Left ventricle myocardium inferior (tissue), 1 donor: ENCODE results near the gene SYPL2. TPM values are rescaled to one million over a fixed set of nuclear protein-coding genes. Genes with fewer than 3 reads are reported as not detected.

Experiments
- DNase-seq: peaks from one replicate; pipeline ENCODE4 v3.0.0-alpha.2; 2020
- H3K27ac ChIP-seq: fragments of 200-600 bp; replicated peaks from 2 replicates; pipeline ENCODE4 v1.8.0; 2021
- H3K27me3 ChIP-seq: fragments of 200-600 bp; 2 replicates; pipeline ENCODE4 v1.8.0; 2021; ENCODE audit warnings: low read depth
- H3K36me3 ChIP-seq: fragments of 200-600 bp; 2 replicates; pipeline ENCODE4 v1.8.0; 2021
- H3K4me1 ChIP-seq: fragments of 200-600 bp; 2 replicates; pipeline ENCODE4 v1.8.0; 2021
- H3K4me3 ChIP-seq: fragments of 200-600 bp; 2 replicates; pipeline ENCODE4 v1.8.0; 2021; ENCODE audit warnings: mild to moderate bottlenecking, moderate library complexity
- H3K9me3 ChIP-seq: fragments of 200-600 bp; replicated peaks from 2 replicates; pipeline ENCODE4 v1.8.0; 2021
- intact Hi-C: fragments of 100-400 bp; cut with micrococcal nuclease; formaldehyde crosslinking; loops from one replicate; pipeline ENCODE4 v1.11.0; 2022
- total RNA-seq: library from RNA; stranded (reverse); fragmentation: NEBNext Ultra II Directional; extraction: Animal tissue kit (Norgen Biotek cat#: 25700); gene quantifications from one replicate; pipeline ENCODE4 v1.2.1, GENCODE V29; 2021
- TF ChIP-seq, protein P1 (sequence below): fragments of 200-600 bp; IDR thresholded peaks from 2 replicates; pipeline ENCODE4 v1.8.0; 2021; ENCODE audit warnings: antibody characterized with exemption, mild to moderate bottlenecking, borderline replicate concordance
- donor health status: DM: no; HTN: yes; CAD: no; lungs with severe emphysema.

SYPL2 gene
- total RNA-seq, 1 donor from 2014 or later: 25.3 TPM

DNA sequence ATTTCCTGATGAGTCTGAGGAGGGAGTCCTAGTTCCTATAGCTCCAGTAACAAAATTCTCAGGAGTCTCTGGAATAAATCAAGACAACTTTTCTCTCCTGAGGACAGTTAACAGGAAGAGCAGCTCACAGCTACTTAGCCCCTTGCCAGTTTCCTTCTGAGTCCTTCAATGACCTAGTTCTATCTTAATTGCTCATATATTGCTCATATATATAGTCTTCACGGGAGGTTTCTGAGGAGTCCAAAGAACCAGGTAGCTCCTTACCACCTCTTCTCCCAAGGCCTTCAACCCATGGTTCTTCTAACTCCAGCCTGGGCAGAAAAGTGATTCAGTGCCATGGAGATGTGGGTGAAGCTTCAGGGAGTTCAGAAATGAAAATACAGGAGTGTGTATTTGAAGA, 38.6 kb downstream of the SYPL2 start:
- H3K36me3 ChIP-seq: peaks cover 23% of the 10 kb centered on the region
- no peak for DNase-seq
- no peaks in the 10 kb centered on the region for H3K9me3 ChIP-seq
- H3K27me3 ChIP-seq: no peaks in the 10 kb centered on the region
- no peak overlapping the region for H3K4me3 ChIP-seq
- H3K27ac ChIP-seq: no peak overlapping the region
- TF ChIP-seq, protein P1, sequence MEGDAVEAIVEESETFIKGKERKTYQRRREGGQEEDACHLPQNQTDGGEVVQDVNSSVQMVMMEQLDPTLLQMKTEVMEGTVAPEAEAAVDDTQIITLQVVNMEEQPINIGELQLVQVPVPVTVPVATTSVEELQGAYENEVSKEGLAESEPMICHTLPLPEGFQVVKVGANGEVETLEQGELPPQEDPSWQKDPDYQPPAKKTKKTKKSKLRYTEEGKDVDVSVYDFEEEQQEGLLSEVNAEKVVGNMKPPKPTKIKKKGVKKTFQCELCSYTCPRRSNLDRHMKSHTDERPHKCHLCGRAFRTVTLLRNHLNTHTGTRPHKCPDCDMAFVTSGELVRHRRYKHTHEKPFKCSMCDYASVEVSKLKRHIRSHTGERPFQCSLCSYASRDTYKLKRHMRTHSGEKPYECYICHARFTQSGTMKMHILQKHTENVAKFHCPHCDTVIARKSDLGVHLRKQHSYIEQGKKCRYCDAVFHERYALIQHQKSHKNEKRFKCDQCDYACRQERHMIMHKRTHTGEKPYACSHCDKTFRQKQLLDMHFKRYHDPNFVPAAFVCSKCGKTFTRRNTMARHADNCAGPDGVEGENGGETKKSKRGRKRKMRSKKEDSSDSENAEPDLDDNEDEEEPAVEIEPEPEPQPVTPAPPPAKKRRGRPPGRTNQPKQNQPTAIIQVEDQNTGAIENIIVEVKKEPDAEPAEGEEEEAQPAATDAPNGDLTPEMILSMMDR: no peak
- intact Hi-C loops: no loop called here
- H3K4me1 ChIP-seq: peaks cover 28% of the 10 kb centered on the region

DNA sequence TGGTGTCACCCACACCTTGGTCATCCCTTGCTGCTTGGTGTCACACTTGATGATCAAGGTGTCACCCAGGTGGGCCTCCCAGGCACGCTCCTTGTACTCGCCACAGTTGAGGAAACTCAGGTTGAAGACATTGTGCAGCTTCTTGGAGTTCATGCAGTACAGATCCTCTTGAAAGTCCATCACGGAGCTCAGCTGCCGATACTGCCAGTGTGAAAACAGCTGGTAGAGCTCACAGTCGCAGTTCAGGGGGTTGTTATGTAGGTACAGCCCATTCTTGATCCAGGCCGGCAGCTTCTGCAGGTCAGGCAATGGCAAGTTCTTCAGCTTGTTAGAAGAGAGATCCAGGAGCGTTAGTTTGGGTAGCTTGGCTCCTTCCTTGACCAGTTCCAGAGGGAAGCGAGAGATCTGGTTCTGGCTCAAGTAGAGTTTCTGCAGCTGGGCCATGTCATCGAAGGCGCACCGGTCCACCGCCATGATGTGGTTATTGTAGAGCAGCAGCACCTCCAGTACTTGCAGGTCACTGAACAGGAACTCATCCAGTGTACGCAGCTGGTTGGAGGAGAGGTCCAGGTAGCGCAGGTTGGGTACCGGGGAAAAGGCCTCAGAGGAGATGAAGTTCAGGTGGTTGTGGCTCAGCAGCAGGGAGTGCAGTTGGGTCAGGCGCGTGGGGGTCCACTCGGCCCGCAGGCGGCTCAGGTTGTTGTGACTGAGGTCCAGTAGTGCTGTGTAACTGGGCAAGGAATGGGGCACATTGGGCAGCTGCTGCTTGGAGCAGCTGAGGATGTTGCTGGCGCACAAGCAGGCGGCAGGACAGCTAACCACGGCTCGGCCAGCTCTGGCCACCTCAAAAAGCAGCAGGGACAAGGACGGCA, 41.9 kb downstream of the SYPL2 start:
- peaks cover 9% of the 10 kb centered on the region for H3K36me3 ChIP-seq
- H3K4me1 ChIP-seq: peaks cover 34% of the 10 kb centered on the region
- TF ChIP-seq, protein P1: no peak
- peak overlapping the region; percentile 77 for H3K4me3 ChIP-seq
- intact Hi-C loops: no loop called here
- no peak for DNase-seq
- peak overlapping the region; percentile 75 for H3K27ac ChIP-seq
- H3K9me3 ChIP-seq: no peaks in the 10 kb centered on the region
- H3K27me3 ChIP-seq: no peaks in the 10 kb centered on the region

DNA sequence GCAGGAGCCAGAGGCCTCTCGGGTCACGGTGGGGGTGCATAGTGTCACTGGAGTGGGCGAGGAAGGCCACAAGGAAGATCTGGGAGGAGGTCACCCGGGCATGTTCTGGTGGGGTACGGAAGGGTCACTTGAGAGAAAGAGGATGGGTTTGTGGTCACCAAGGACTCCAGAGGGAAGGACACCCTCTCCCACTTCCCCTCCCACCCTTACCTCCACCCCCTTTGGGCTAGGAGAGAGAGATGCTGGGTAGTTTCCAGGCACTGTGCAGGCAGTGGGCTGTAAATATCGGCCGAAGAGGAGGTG, 42.5 kb downstream of the SYPL2 start:
- H3K27ac ChIP-seq: peak overlapping the region; percentile 75
- DNase-seq: no peak
- H3K27me3 ChIP-seq: no peaks in the 10 kb centered on the region

DNA sequence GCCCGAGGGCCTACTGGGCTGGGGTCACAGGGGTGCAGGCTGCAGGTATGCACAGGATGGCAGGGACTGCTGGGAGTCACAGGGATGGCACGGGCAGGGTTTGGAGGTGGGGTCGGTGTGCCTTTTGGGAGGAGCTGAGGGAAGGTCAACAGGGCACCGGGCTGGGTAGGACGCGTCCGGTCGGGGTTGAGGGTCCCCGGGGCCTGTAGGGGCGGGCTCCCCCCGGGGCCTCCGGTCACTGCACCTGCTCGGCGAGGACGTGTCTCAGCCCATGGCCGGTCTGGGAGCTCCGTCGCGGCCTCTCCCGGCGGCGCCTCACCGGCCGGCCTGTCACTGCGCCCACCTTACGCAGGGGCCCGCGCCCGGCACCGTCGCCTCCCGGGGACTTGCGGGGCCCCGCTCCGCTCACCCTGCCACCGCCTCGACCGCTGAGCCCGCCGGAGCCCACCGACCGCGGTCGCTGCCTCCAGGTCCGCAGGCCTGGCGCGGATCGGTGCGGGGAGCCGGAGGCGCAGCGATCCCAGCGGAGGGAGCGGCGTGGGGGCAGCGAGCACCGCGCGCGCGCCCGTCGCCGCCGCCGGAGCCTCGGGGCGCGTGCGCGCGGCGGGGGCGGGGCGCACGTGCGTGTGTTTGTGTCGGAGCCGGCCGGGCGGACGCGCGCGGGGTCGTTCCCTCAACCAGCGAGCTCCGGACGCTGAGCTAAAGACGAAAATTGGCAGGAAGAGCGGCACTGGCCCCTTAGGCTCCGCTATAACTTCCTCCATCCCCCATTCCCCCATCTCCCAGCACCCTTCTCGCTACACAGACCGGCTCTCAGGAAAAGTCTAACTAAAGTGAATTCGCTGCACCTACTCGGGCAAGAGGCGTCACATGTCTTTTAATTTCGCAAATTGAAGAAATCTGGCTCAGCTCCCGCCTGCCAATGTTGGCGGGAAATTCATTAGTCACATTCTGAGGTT, 43.1 kb downstream of the SYPL2 start, which contains the start of gene AMIGO1:
TSS of gene AMIGO1 (minus strand) at position 552 of the 959 bp plus-strand sequence. CDS start 815 bp downstream, outside the sequence.
- intact Hi-C loops: loop anchor here (10.0 kb wide), 1 partner anchor 235 kb away; no protein-coding TSS in a partner anchor
- Histone ChIP-seq H3K36me3 (peaks cover 9% of the 10 kb centered on the region), H3K27ac (peak within 1 kb of the TSS; percentile 75)

More for the DNA sequence above, 42.5 kb downstream of the SYPL2 start:
- intact Hi-C loops: no loop called here
- no peaks in the 10 kb centered on the region for H3K9me3 ChIP-seq
- peak overlapping the region; percentile 77 for H3K4me3 ChIP-seq
- H3K4me1 ChIP-seq: peaks cover 34% of the 10 kb centered on the region
- H3K36me3 ChIP-seq: peaks cover 9% of the 10 kb centered on the region
- TF ChIP-seq, protein P1: no peak

More for the DNA sequence above, 43.1 kb downstream of the SYPL2 start, which contains the start of gene AMIGO1:
- peak; percentile 71 for DNase-seq
- Histone ChIP-seq H3K27me3 (no peaks in the 10 kb centered on the region), H3K4me3 (peak within 1 kb of the TSS; percentile 77), H3K4me1 (peaks cover 34% of the 10 kb centered on the region), H3K9me3 (no peaks in the 10 kb centered on the region)
- TF ChIP-seq, protein P1: no peak
